K562 (cell line): ENCODE results near the gene MINDY3. TPM values are rescaled to one million over a fixed set of nuclear protein-coding genes. Genes with fewer than 3 reads are reported as not detected.

ENCODE experiments used
- CBX3 ChIP-seq, 2 experiments: IDR thresholded peaks; 1 replicate in 1 of 2; 2 replicates in 1 of 2; pipeline ENCODE4 v1.6.1; 2012; ENCODE audit warnings: inconsistent platforms in 2 of 2, low read length in 2 of 2, borderline replicate concordance in 1 of 2, control low read depth in 1 of 2
- CEBPB ChIP-seq: fragments of 450-650 bp; IDR thresholded peaks from 2 replicates; pipeline ENCODE4 v1.6.1; 2016; ENCODE audit warnings: missing genetic modification characterization, missing compliant biosample characterization
- CTBP1 ChIP-seq: fragments of 450-650 bp; IDR thresholded peaks from 2 replicates; pipeline ENCODE4 v1.6.1; 2016; ENCODE audit warnings: borderline replicate concordance
- HMG20A ChIP-seq: fragments of 450-650 bp; formaldehyde crosslinking; conservative IDR thresholded peaks from 2 replicates; pipeline ENCODE4 v1.4.0; 2020; ENCODE audit warnings: mild to moderate bottlenecking, mixed read lengths
- MAZ ChIP-seq, 2 experiments: fragments of 450-650 bp in 1 of 2; sonication (generic) in 1 of 2; formaldehyde crosslinking; IDR thresholded peaks in 1 of 2; conservative IDR thresholded peaks in 1 of 2; 2 replicates each; pipeline versions ENCODE4 v1.4.0 to v1.5.0; 2020; ENCODE audit warnings: mild to moderate bottlenecking in 1 of 2, missing genetic modification reagents in 1 of 2
- PHF20 ChIP-seq: fragments of 450-650 bp; IDR thresholded peaks from 2 replicates; pipeline ENCODE4 v1.6.1; 2018; ENCODE audit not compliant: partially characterized antibody
- TAF1 ChIP-seq: IDR thresholded peaks from 2 replicates; pipeline ENCODE4 v1.6.1; 2011; ENCODE audit warnings: mild to moderate bottlenecking, low read length, moderate library complexity; ENCODE audit not compliant: insufficient read depth, control insufficient read depth, severe bottlenecking; ENCODE audit errors: extremely low read depth
- XRCC5 ChIP-seq: fragments of 200-400 bp; formaldehyde crosslinking; IDR thresholded peaks from 2 replicates; pipeline ENCODE4 v1.6.1; 2017; ENCODE audit warnings: low read depth, mild to moderate bottlenecking, low read length
- ZBTB11 ChIP-seq, 3 experiments: fragments of 200-800 bp in 1 of 3; fragments of 250-450 bp in 1 of 3; fragments of 450-650 bp in 1 of 3; sonication (Bioruptor Pico) in 1 of 3; sonication (Bioruptor generic) in 1 of 3; formaldehyde crosslinking in 1 of 3; IDR thresholded peaks; 2 replicates each; pipeline versions ENCODE4 v1.6.1 to v1.8.0; 2016 to 2022; ENCODE audit warnings: mild to moderate bottlenecking in 2 of 3, missing genetic modification characterization in 2 of 3, missing compliant biosample characterization in 1 of 3, moderate library complexity in 1 of 3
- ZNF639 ChIP-seq, 2 experiments: fragments of 200-800 bp in 1 of 2; sonication (Bioruptor generic) in 1 of 2; sonication (generic) in 1 of 2; formaldehyde crosslinking in 1 of 2; IDR thresholded peaks in 1 of 2; conservative IDR thresholded peaks in 1 of 2; 2 replicates each; pipeline versions ENCODE4 v1.5.0 to v1.6.1; 2016 to 2020; ENCODE audit warnings: missing compliant biosample characterization in 1 of 2, missing genetic modification characterization in 1 of 2, missing genetic modification reagents in 1 of 2
- ZNF766 ChIP-seq: fragments of 200-800 bp; sonication (Bioruptor generic); conservative IDR thresholded peaks from 2 replicates; pipeline ENCODE4 v1.6.1; 2016; ENCODE audit warnings: missing genetic modification characterization, missing compliant biosample characterization
- polyA plus RNA-seq, 8 experiments: library from polyadenylated mRNA; depleted of rRNA in 4 of 8; stranded (reverse) in 5 of 8; unstranded in 3 of 8; fragments of >200 nt; fragmentation: Nextera tagmentation in 2 of 8; fragmentation: Illumina TruSeq in 1 of 8; extraction: Ambion mirVana in 2 of 8; extraction: Trizol in 1 of 8; gene quantifications; 2 replicates each; pipeline versions ENCODE4 v1.2.1 to v1.2.3, GENCODE V29; 2011 to 2014; ENCODE audit warnings: inconsistent platforms in 1 of 8, missing spikeins in 1 of 8
- total RNA-seq, 7 experiments: library from RNA; depleted of rRNA in 6 of 7; stranded (reverse); fragments of >200 nt in 6 of 7; fragmentation: Illumina TruSeq in 2 of 7; extraction: Trizol in 2 of 7; gene quantifications; 2 replicates each; pipeline versions ENCODE4 v1.2.1 to v1.2.3, GENCODE V29; 2011 to 2021; ENCODE audit warnings: low replicate concordance in 1 of 7

Gene MINDY3
- total and polyA plus RNA-seq, 9 of the 15 experiments (the other 6 are each of a cell fraction or from before 2014, with no cell fraction given): 14.0 to 35.9 (median 23.6) TPM

- TF ChIP-seq ZNF639 (CRISPR knock-in tag; conservative IDR thresholded peaks at IDR 0.05 in 1 of 2, IDR thresholded peaks at IDR 0.05 in 1 of 2) (0 out of 4 replicates have a peak, but pooled peaks of 1 of the 2 experiments have one; percentile 46), CEBPB (tag) (no peak), TAF1 (peak; percentile 53), PHF20 (peak; percentile 96), HMG20A (no peak), ZBTB11 (CRISPR knock-in tag; IDR thresholded peaks at IDR 0.05) (peak in 2 of 3 experiments; percentile 45 to 76; a peak in 3 of 6 replicates), ZNF766 (CRISPR knock-in tag) (peak; percentile 13; the same call in 1 of the 2 replicates), CBX3 (IDR thresholded peaks at IDR 0.05; ENCODE audit: borderline replicate concordance in 1 of 2, low read length in 2 of 2) (peak in 1 of 2 experiments; percentile 63; a peak in 1 of 3 replicates), MAZ (CRISPR knock-in tag; conservative IDR thresholded peaks at IDR 0.05 in 1 of 2, IDR thresholded peaks at IDR 0.05 in 1 of 2) (peak in 1 of 2 experiments; percentile 26; a peak in 1 of 4 replicates), CTBP1 (peak; percentile 53; the same call in 1 of the 2 replicates), XRCC5 (0 out of 2 replicates have a peak, but pooled peaks have one; percentile 22)
These were observed at the start of gene MINDY3 (continued) for GRCh38 chr10:15859906-15860691.
